Neuronal stem cell (in vitro differentiated cells): ENCODE results near the gene SPACDR.
"Not testable (repeated sequence)": the region's sequence is repeated elsewhere in the genome, so short reads cannot be mapped to it uniquely, and the experiment has no call there.

Source experiments
- DNase-seq: peaks from one replicate; pipeline ENCODE4 v3.0.0-alpha.2; 2013; ENCODE audit warnings: low spot score
- H2AFZ ChIP-seq: one replicate; pipeline ENCODE4 v1.6.1; 2013; ENCODE audit warnings: mild to moderate bottlenecking, low read length, inconsistent platforms
- H2AK5ac ChIP-seq: 2 replicates; pipeline ENCODE4 v1.6.1; 2013; ENCODE audit warnings: low read depth, mild to moderate bottlenecking, inconsistent platforms, low read length, moderate library complexity, mixed read lengths
- H2BK120ac ChIP-seq: 2 replicates; pipeline ENCODE4 v1.6.1; 2013; ENCODE audit warnings: low read depth, mild to moderate bottlenecking, inconsistent platforms, low read length, moderate library complexity, mixed read lengths
- H2BK12ac ChIP-seq: one replicate; pipeline ENCODE4 v1.6.1; 2013; ENCODE audit warnings: low read length, inconsistent platforms
- H2BK15ac ChIP-seq: 2 replicates; pipeline ENCODE4 v1.6.1; 2013; ENCODE audit warnings: mild to moderate bottlenecking, low read length, inconsistent platforms, mixed read lengths
- H2BK5ac ChIP-seq: one replicate; pipeline ENCODE4 v1.6.1; 2013; ENCODE audit warnings: inconsistent platforms, mild to moderate bottlenecking, low read length, moderate library complexity
- H3K14ac ChIP-seq: one replicate; pipeline ENCODE4 v1.6.1; 2013; ENCODE audit warnings: low read length, inconsistent platforms
- H3K18ac ChIP-seq: 2 replicates; pipeline ENCODE4 v1.6.1; 2013; ENCODE audit warnings: low read length, inconsistent platforms
- H3K23ac ChIP-seq: 2 replicates; pipeline ENCODE4 v1.6.1; 2013; ENCODE audit warnings: low read depth, mild to moderate bottlenecking, mixed read lengths, low read length, inconsistent platforms; ENCODE audit not compliant: poor library complexity
- H3K27ac ChIP-seq: replicated peaks from 3 replicates; pipeline ENCODE4 v1.5.1; 2013; ENCODE audit warnings: low read length, inconsistent platforms
- H3K27me3 ChIP-seq, 3 experiments: 2 replicates each; pipeline ENCODE4 v1.6.1; 2013; ENCODE audit warnings: low read length in 3 of 3, mild to moderate bottlenecking in 2 of 3, inconsistent platforms in 1 of 3, low read depth in 1 of 3, mixed read lengths in 1 of 3, moderate library complexity in 1 of 3; ENCODE audit not compliant: control insufficient read depth in 3 of 3, insufficient read depth in 3 of 3
- H3K36me3 ChIP-seq, 2 donors: replicated peaks in 1 of 2; 2 replicates each; pipeline ENCODE4 v1.6.1; 2013; ENCODE audit warnings: low read length in 2 of 2; ENCODE audit not compliant: control insufficient read depth in 2 of 2, insufficient read depth in 2 of 2
- H3K4ac ChIP-seq: 2 replicates; pipeline ENCODE4 v1.6.1; 2013; ENCODE audit warnings: inconsistent platforms, mild to moderate bottlenecking, low read length, moderate library complexity
- H3K4me1 ChIP-seq, 2 donors: 1 replicate in 1 of 2; 2 replicates in 1 of 2; pipeline ENCODE4 v1.6.1; 2013; ENCODE audit warnings: low read length in 2 of 2, low read depth in 1 of 2; ENCODE audit not compliant: control insufficient read depth in 2 of 2, insufficient read depth in 1 of 2
- H3K4me2 ChIP-seq: one replicate; pipeline ENCODE4 v1.6.1; 2013; ENCODE audit warnings: mild to moderate bottlenecking, low read length, inconsistent platforms; ENCODE audit not compliant: insufficient read depth, poor library complexity, severe bottlenecking
- H3K4me3 ChIP-seq, 2 donors: 2 replicates each; pipeline ENCODE4 v1.5.1; 2013; ENCODE audit warnings: low read length in 2 of 2, mild to moderate bottlenecking in 2 of 2, inconsistent platforms in 1 of 2, moderate library complexity in 1 of 2
- H3K79me1 ChIP-seq: one replicate; pipeline ENCODE4 v1.6.1; 2013; ENCODE audit warnings: low read depth, mild to moderate bottlenecking, inconsistent platforms, low read length, moderate library complexity
- H3K9ac ChIP-seq: one replicate; pipeline ENCODE4 v1.6.1; 2013; ENCODE audit warnings: mild to moderate bottlenecking, low read depth, low read length, inconsistent platforms; ENCODE audit not compliant: poor library complexity
- H3K9me3 ChIP-seq, 2 donors: replicated peaks in 1 of 2; 2 replicates each; pipeline versions ENCODE3 to v1.6.1; 2013; ENCODE audit warnings: low read length in 2 of 2, mild to moderate bottlenecking in 2 of 2, inconsistent platforms in 1 of 2, low read depth in 1 of 2, mixed read lengths in 1 of 2, moderate library complexity in 1 of 2; ENCODE audit not compliant: control insufficient read depth in 2 of 2, insufficient read depth in 1 of 2
- H4K8ac ChIP-seq: one replicate; pipeline ENCODE4 v1.6.1; 2013; ENCODE audit warnings: low read depth, mild to moderate bottlenecking, inconsistent platforms, low read length, moderate library complexity
- H4K91ac ChIP-seq: one replicate; pipeline ENCODE4 v1.6.1; 2013; ENCODE audit warnings: low read length, low read depth, mild to moderate bottlenecking, inconsistent platforms; ENCODE audit not compliant: poor library complexity
- WGBS, 2 donors: extraction: QIAGEN DNeasy Blood & Tissue Kit; methylation state at CpG; one replicate each; pipeline ENCODE4 v1.1.7; 2013; ENCODE audit warnings: missing lambda C conversion rate in 2 of 2, mixed read lengths in 1 of 2; ENCODE audit not compliant: insufficient read length in 2 of 2, insufficient replicate concordance in 1 of 2; ENCODE audit errors: extremely low coverage in 2 of 2; 5-methylcytosine and 5-hydroxymethylcytosine counted together

The SPACDR gene

GRCh38 chr7:100506356-100506923 lies 42.4 kb upstream of the SPACDR start:
- Histone ChIP-seq H3K14ac (no peak overlapping the region), H4K91ac (no peak overlapping the region), H3K9me3 (no peaks in the 10 kb centered on the region), H2BK5ac (no peak overlapping the region), H2BK12ac (no peak overlapping the region), H3K79me1 (no peaks in the 10 kb centered on the region), H2AFZ (no peak overlapping the region), H2BK120ac (no peak overlapping the region), H3K27ac (no peak overlapping the region), H3K9ac (no peak overlapping the region), H3K4me3 (no peak overlapping the region), H3K4me1 (peaks cover 0 to 3% of the 10 kb centered on the region in 2 donors), H3K27me3 (no peaks in the 10 kb centered on the region), H3K36me3 (no peaks in the 10 kb centered on the region), H2BK15ac (no peak overlapping the region), H3K4ac (no peak overlapping the region), H2AK5ac (no peak overlapping the region), H3K4me2 (no peak overlapping the region), H3K23ac (no peak overlapping the region), H4K8ac (no peak overlapping the region), H3K18ac (no peak overlapping the region)
- DNase-seq: no peak
- WGBS, 2 donors: no CpG with 5 or more reads among the region's 8 CpGs

- Histone ChIP-seq H3K9me3 (no peaks in the 10 kb centered on the region), H2BK5ac (no peak overlapping the region), H3K23ac (no peak overlapping the region), H3K27ac (no peak overlapping the region), H4K8ac (no peak overlapping the region), H2AFZ (peak overlapping the region; percentile 46), H2BK12ac (no peak overlapping the region), H3K14ac (no peak overlapping the region), H4K91ac (no peak overlapping the region), H2AK5ac (no peak overlapping the region), H3K79me1 (no peaks in the 10 kb centered on the region), H3K4ac (no peak overlapping the region), H3K27me3 (no peaks in the 10 kb centered on the region), H2BK15ac (no peak overlapping the region), H3K4me1 (peaks cover 0 to 3% of the 10 kb centered on the region in 2 donors), H3K4me3 (no peak overlapping the region), H2BK120ac (no peak overlapping the region), H3K18ac (no peak overlapping the region), H3K4me2 (no peak overlapping the region), H3K36me3 (no peaks in the 10 kb centered on the region), H3K9ac (no peak overlapping the region)
- no peak for DNase-seq
- WGBS, 2 donors: no CpG with 5 or more reads among the region's 9 CpGs
Observed at GRCh38 chr7:100504887-100505611, 41.0 kb upstream of the SPACDR start.

GRCh38 chr7:100504031-100504430 lies 40.0 kb upstream of the SPACDR start:
- not testable (repeated sequence) for H4K8ac ChIP-seq, H3K27ac ChIP-seq, H3K18ac ChIP-seq, H2BK15ac ChIP-seq, H3K36me3 ChIP-seq, H3K23ac ChIP-seq, H2BK12ac ChIP-seq, H3K4ac ChIP-seq, H2BK5ac ChIP-seq, H3K4me1 ChIP-seq, H4K91ac ChIP-seq, H3K14ac ChIP-seq, H3K4me3 ChIP-seq, H2AFZ ChIP-seq, H3K9ac ChIP-seq, H3K79me1 ChIP-seq, H3K27me3 ChIP-seq, H3K9me3 ChIP-seq, H2AK5ac ChIP-seq, DNase-seq, H2BK120ac ChIP-seq, H3K4me2 ChIP-seq
- whole genome bisulfite sequencing, 2 donors: no CpG with 5 or more reads among the region's 3 CpGs

- not testable (repeated sequence) for H4K91ac ChIP-seq, H2AK5ac ChIP-seq, H3K27ac ChIP-seq, H3K4me1 ChIP-seq, H2BK120ac ChIP-seq, H2BK15ac ChIP-seq, H3K4me3 ChIP-seq, H3K27me3 ChIP-seq, DNase-seq, H3K4me2 ChIP-seq, H2BK5ac ChIP-seq, H3K14ac ChIP-seq, H4K8ac ChIP-seq, H3K36me3 ChIP-seq, H3K9me3 ChIP-seq, H3K18ac ChIP-seq, H3K4ac ChIP-seq, H2BK12ac ChIP-seq, H3K9ac ChIP-seq, H2AFZ ChIP-seq, H3K23ac ChIP-seq, H3K79me1 ChIP-seq
- WGBS, 2 donors: no CpG with 5 or more reads among the region's 2 CpGs
Observed at GRCh38 chr7:100500743-100501142, 36.7 kb upstream of the SPACDR start.
